Measurements from ENCODE around the gene DCLRE1A. TPM values are rescaled to one million over a fixed set of nuclear protein-coding genes. Genes with fewer than 3 reads are reported as not detected.

The DCLRE1A gene
- 10 to 100 TPM; 15.9 to 17.2 (median 16.8) TPM for polyA plus RNA-seq (ENCODE audit: insufficient read length in 3 of 3)

- DNase-seq (ENCODE audit: low read depth in 3 of 3, low spot score in 2 of 3): peak; percentile 68 to 87 (median 84)
Measured at GRCh38 chr10:113854013-113854760, at the start of gene DCLRE1A, which contains the start of gene NHLRC2. DCLRE1A (minus strand) TSS chr10:113854082; CDS start chr10:113853182, 900 bp downstream. NHLRC2 (plus strand) TSS chr10:113854661; CDS start chr10:113854873, 212 bp downstream.

GRCh38 chr10:113899952-113900598, 46.2 kb upstream of the DCLRE1A start:
- DNase-seq (ENCODE audit: low read depth in 3 of 3, low spot score in 2 of 3): no peak

- no peak for DNase-seq (ENCODE audit: low read depth in 3 of 3, low spot score in 2 of 3)
Measured at GRCh38 chr10:113897693-113898618, 44.1 kb upstream of the DCLRE1A start.

- DNase-seq (ENCODE audit: low read depth in 3 of 3, low spot score in 2 of 3): no peak
Measured at GRCh38 chr10:113895018-113895417, 41.1 kb upstream of the DCLRE1A start.

GRCh38 chr10:113894581-113894980, 40.7 kb upstream of the DCLRE1A start:
- no peak for DNase-seq (ENCODE audit: low read depth in 3 of 3, low spot score in 2 of 3)

- no peak for DNase-seq (ENCODE audit: low read depth in 3 of 3, low spot score in 2 of 3)
Measured at GRCh38 chr10:113893570-113893969, 39.7 kb upstream of the DCLRE1A start.

- DNase-seq (ENCODE audit: low read depth in 3 of 3, low spot score in 2 of 3): no peak
Measured at GRCh38 chr10:113891476-113891875, 37.6 kb upstream of the DCLRE1A start.

- no peak for DNase-seq (ENCODE audit: low read depth in 3 of 3, low spot score in 2 of 3)
Measured at GRCh38 chr10:113890769-113891168, 36.9 kb upstream of the DCLRE1A start.

- no peak for DNase-seq (ENCODE audit: low read depth in 3 of 3, low spot score in 2 of 3)
Measured at GRCh38 chr10:113889911-113890310, 36.0 kb upstream of the DCLRE1A start.

- no peak for DNase-seq (ENCODE audit: low read depth in 3 of 3, low spot score in 2 of 3)
Measured at GRCh38 chr10:113882240-113882639, 28.4 kb upstream of the DCLRE1A start.

- DNase-seq (ENCODE audit: low read depth in 3 of 3, low spot score in 2 of 3): no peak
Measured at GRCh38 chr10:113880236-113880635, 26.4 kb upstream of the DCLRE1A start.

GRCh38 chr10:113879691-113880090, 25.8 kb upstream of the DCLRE1A start:
- DNase-seq (ENCODE audit: low read depth in 3 of 3, low spot score in 2 of 3): no peak

- no peak for DNase-seq (ENCODE audit: low read depth in 3 of 3, low spot score in 2 of 3)
Measured at GRCh38 chr10:113876461-113876860, 22.6 kb upstream of the DCLRE1A start.

- DNase-seq (ENCODE audit: low read depth in 3 of 3, low spot score in 2 of 3): no peak
Measured at GRCh38 chr10:113875212-113875611, 21.3 kb upstream of the DCLRE1A start.

- no peak for DNase-seq (ENCODE audit: low read depth in 3 of 3, low spot score in 2 of 3)
Measured at GRCh38 chr10:113872139-113873030, 18.5 kb upstream of the DCLRE1A start.

GRCh38 chr10:113869789-113870188, 15.9 kb upstream of the DCLRE1A start:
- no peak for DNase-seq (ENCODE audit: low read depth in 3 of 3, low spot score in 2 of 3)

- no peak for DNase-seq (ENCODE audit: low read depth in 3 of 3, low spot score in 2 of 3)
Measured at GRCh38 chr10:113867904-113868303, 14.0 kb upstream of the DCLRE1A start.

GRCh38 chr10:113866551-113867394, 12.9 kb upstream of the DCLRE1A start:
- no peak for DNase-seq (ENCODE audit: low read depth in 3 of 3, low spot score in 2 of 3)

GRCh38 chr10:113865901-113866300, 12.0 kb upstream of the DCLRE1A start:
- no peak for DNase-seq (ENCODE audit: low read depth in 3 of 3, low spot score in 2 of 3)
